Hepatocyte (in vitro differentiated cells): ENCODE results near the gene TK1.

ENCODE experiments used
- EZH2phosphoT487 ChIP-seq: fragments of 200-600 bp; sonication (generic); IDR thresholded peaks from one replicate; pipeline ENCODE4 v1.6.1; 2018; ENCODE audit warnings: antibody characterized with exemption, mild to moderate bottlenecking, low read depth, moderate library complexity; ENCODE audit not compliant: unreplicated experiment, severe bottlenecking
- TF ChIP-seq, protein P1 (sequence below): fragments of 200-600 bp; sonication (generic); IDR thresholded peaks from 2 replicates; pipeline ENCODE4 v1.5.1; 2016; ENCODE audit warnings: antibody characterized with exemption, mild to moderate bottlenecking; ENCODE audit not compliant: poor library complexity

DNA sequence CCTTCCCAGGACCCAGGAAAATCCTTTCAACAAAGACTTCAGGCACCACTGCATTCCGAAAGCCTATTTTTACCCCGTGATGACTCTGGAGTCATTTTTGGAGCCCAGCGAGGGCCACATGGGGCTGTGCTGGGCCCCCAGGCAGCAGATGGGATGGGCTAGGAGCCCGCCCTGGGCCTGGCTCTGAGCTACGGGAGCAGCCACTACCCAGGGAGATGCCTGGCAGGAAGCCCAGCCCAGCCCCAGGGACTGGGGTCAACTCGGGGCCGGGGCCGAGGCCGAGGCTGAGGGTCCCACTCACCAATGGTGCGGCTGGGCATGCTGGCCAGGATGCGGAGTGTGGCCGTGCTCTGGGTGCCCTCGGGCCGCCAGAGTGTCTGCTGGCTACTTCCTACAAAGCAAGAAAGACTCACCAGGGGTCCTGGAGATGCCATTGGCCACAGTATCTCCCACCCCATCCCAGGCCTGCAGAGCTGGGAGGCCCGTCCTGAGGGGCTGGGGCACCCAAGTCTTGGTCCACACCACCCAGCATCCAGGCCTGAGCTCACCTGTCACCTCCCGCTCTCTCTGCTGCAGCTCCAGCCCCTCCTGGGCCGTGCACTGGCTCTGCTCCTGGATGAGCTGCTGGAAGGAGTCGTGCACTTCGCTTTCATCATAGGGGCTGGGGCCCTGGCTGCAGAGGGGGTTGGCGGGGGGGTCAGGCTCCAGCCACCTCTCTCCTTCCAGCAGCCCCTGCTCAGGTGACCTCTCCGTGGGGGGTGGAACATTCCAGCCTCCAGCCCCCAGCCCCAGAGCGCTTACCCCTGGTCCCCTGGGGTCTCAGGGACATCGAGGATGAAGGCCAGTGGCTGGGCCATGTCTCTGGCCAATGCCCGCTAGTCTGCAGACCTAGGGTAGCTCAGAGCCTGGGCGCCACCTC lies 60.6 kb downstream of the TK1 start:
- TF ChIP-seq EZH2phosphoT487: no peak
- TF ChIP-seq, protein P1, sequence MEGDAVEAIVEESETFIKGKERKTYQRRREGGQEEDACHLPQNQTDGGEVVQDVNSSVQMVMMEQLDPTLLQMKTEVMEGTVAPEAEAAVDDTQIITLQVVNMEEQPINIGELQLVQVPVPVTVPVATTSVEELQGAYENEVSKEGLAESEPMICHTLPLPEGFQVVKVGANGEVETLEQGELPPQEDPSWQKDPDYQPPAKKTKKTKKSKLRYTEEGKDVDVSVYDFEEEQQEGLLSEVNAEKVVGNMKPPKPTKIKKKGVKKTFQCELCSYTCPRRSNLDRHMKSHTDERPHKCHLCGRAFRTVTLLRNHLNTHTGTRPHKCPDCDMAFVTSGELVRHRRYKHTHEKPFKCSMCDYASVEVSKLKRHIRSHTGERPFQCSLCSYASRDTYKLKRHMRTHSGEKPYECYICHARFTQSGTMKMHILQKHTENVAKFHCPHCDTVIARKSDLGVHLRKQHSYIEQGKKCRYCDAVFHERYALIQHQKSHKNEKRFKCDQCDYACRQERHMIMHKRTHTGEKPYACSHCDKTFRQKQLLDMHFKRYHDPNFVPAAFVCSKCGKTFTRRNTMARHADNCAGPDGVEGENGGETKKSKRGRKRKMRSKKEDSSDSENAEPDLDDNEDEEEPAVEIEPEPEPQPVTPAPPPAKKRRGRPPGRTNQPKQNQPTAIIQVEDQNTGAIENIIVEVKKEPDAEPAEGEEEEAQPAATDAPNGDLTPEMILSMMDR: no peak
